Lower leg skin (tissue), 4 donors: ENCODE results near the gene GNB1. TPM values are rescaled to one million over a fixed set of nuclear protein-coding genes. Genes with fewer than 3 reads are reported as not detected.

Experiments
- DNase-seq, 2 donors: peaks; one replicate each; pipeline ENCODE4 v3.0.0-alpha.2; 2019; ENCODE audit warnings: low spot score in 2 of 2
- H3K4me3 ChIP-seq: fragments of 200-600 bp; sonication (generic); 2 replicates; pipeline ENCODE4 v1.5.1; 2017; ENCODE audit warnings: mild to moderate bottlenecking, low read depth; ENCODE audit not compliant: poor library complexity, severe bottlenecking
- CTCF ChIP-seq, 3 donors: fragments of 450-650 bp; IDR thresholded peaks; one replicate each; pipeline ENCODE4 v1.5.1; 2016; ENCODE audit warnings: antibody characterized with exemption in 3 of 3, mild to moderate bottlenecking in 3 of 3, moderate library complexity in 2 of 3
- POLR2A ChIP-seq, 2 donors: fragments of 450-650 bp; IDR thresholded peaks; one replicate each; pipeline ENCODE4 v1.6.1; 2016 to 2017; ENCODE audit warnings: antibody characterized with exemption in 2 of 2, mild to moderate bottlenecking in 1 of 2, moderate library complexity in 1 of 2
- WGBS, 2 donors: methylation state at CpG; one replicate each; pipeline ENCODE4 v1.1.5; 2018; 5-methylcytosine and 5-hydroxymethylcytosine counted together
- intact Hi-C: fragments of 100-400 bp; cut with DNase I; formaldehyde crosslinking; loops from one replicate; pipeline ENCODE4 v1.15.0; 2023; ENCODE audit warnings: low total_unique reads
- total RNA-seq, 4 donors: library from RNA; depleted of rRNA; stranded (reverse); fragments of >200 nt; gene quantifications; one replicate each; pipeline ENCODE4 v1.1.0, GENCODE V29; 2016

GNB1 gene
- total RNA-seq, 4 donors from 2014 or later = 103 to 141 (median 123) TPM

- intact Hi-C loops = loop anchor here (10.0 kb wide), 1 partner anchor 146 kb away; no protein-coding TSS in a partner anchor
- peak in 1 of 2 donors; percentile 92 for DNase-seq
- 51 to 67% methylated on average over 21 to 34 of the region's 34 CpGs for WGBS, 2 donors
- TF ChIP-seq CTCF (IDR thresholded peaks at IDR 0.05) (no peak), POLR2A (IDR thresholded peaks at IDR 0.05) (no peak)
- no peak overlapping the region for H3K4me3 ChIP-seq
These were observed 132.0 kb downstream of the GNB1 start for GRCh38 chr1:1758692-1759455.

- no peak overlapping the region for H3K4me3 ChIP-seq
- DNase-seq = no peak
These were observed 132.7 kb downstream of the GNB1 start for GRCh38 chr1:1758059-1758621.

DNA sequence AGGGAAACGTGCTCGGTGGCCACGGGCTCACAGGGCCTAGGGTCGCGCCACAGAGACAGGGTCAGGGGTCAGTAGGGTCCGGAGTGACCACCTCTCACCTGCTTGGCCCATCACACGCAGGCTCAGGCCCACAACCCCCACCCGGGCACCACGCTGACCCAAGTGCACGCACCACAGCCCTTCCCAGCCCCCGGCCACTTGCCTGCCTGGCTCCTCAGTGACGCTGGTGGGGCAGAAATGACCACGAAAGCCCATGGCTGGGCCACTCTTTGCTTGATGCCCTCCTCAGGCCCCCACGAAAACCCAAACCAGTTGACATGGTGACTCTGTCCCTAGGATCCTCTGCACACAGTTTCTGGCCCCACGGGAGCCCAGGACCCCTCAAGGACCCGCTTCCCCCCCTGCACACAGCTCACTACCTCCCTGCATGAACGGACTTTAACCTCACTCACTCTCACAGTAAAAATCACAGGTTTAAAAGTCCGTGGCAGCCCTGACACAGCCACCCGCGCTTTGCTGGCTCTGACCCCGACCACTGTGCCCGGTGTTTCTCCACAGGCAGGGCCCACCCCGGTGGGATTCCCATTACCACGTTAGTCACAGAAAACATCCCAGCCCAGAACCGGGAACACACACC, 133.3 kb downstream of the GNB1 start:
- no peak for DNase-seq
- WGBS, 2 donors = 92 to 93% methylated on average over 25 of the region's 25 CpGs
- intact Hi-C loops = loop anchor here (10.0 kb wide), 1 partner anchor 147 kb away; no protein-coding TSS in a partner anchor
- TF ChIP-seq POLR2A (IDR thresholded peaks at IDR 0.05) = no peak
- TF ChIP-seq CTCF (IDR thresholded peaks at IDR 0.05) = no peak
- no peak overlapping the region for H3K4me3 ChIP-seq

More at GRCh38 chr1:1758059-1758621, 132.7 kb downstream of the GNB1 start:
- WGBS, 2 donors = 89 to 90% methylated on average over 23 to 27 of the region's 27 CpGs
- intact Hi-C loops = loop anchor here (10.0 kb wide), 1 partner anchor 147 kb away; no protein-coding TSS in a partner anchor
- TF ChIP-seq CTCF (IDR thresholded peaks at IDR 0.05) (no peak), POLR2A (IDR thresholded peaks at IDR 0.05) (no peak)

DNA sequence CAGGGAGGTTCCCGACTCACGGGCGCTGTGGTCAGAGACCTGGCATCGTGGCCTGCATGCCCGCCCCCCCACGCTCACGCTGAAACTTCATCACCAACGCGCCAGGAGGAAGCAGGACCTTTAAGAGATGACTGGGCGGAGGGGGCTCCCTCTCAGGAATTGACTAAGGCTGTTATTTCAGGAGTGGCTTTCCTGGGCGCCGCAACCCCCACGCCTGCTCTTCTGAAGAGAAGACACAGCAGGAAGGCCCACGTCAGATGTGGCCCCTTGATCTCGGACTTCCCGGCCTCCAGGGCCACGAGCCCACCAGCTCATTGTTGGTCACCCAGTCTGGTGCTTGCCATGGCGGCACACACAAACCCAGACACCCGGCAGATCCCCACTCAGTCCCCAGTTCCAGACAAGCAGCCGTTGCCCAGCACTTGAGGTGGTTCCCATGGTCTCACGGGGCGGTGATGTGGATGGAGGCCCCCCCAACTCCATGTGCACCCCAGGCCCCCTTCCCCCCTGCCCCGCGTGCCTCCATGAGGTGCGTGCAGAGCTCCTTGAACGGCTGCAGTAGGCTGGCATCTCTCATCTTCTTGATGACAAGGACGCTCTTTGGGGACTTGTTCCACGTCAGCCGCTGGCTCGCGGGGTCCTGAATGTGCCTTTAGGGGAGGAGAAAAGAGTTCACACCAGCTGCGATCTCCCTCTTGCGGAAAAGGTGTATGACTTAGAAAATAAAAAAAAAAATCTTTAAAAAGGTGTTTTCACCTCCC, 134.0 kb downstream of the GNB1 start:
- TF ChIP-seq CTCF (IDR thresholded peaks at IDR 0.05) = no peak
- TF ChIP-seq POLR2A (IDR thresholded peaks at IDR 0.05) = no peak
- intact Hi-C loops = loop anchor here (10.0 kb wide), 1 partner anchor 148 kb away; no protein-coding TSS in a partner anchor
- H3K4me3 ChIP-seq = no peak overlapping the region
- WGBS, 2 donors = 91 to 95% methylated on average over 30 to 33 of the region's 33 CpGs
- no peak for DNase-seq

GRCh38 chr1:1755852-1756251, 135.0 kb downstream of the GNB1 start:
- 91 to 94% methylated on average over 12 to 13 of the region's 15 CpGs for WGBS, 2 donors
- intact Hi-C loops = loop anchor here (10.0 kb wide), 1 partner anchor 149 kb away; no protein-coding TSS in a partner anchor
- TF ChIP-seq CTCF (IDR thresholded peaks at IDR 0.05) (no peak), POLR2A (IDR thresholded peaks at IDR 0.05) (no peak)
- H3K4me3 ChIP-seq = no peak overlapping the region
- DNase-seq = no peak
